Kidney epithelial cell (primary cell): ENCODE data around the gene ZCCHC7. TPM values are rescaled to one million over a fixed set of nuclear protein-coding genes. Genes with fewer than 3 reads are reported as not detected.

Experiments
- DNase-seq: peaks from one replicate; pipeline ENCODE4 v3.0.0-alpha.2; 2010; ENCODE audit warnings: low read depth
- H3K27me3 ChIP-seq: 2 replicates; pipeline ENCODE4 v1.6.0; 2011; ENCODE audit warnings: low read length; ENCODE audit not compliant: control insufficient read depth, insufficient read depth
- H3K36me3 ChIP-seq: 2 replicates; pipeline ENCODE4 v1.5.1; 2011; ENCODE audit warnings: low read length; ENCODE audit not compliant: control insufficient read depth, insufficient read depth
- H3K4me3 ChIP-seq: 2 replicates; pipeline ENCODE4 v1.5.1; 2011; ENCODE audit warnings: low read depth, mild to moderate bottlenecking, control low read depth, low read length
- CTCF ChIP-seq: IDR thresholded peaks from 2 replicates; pipeline ENCODE4 v1.5.1; 2011; ENCODE audit warnings: mild to moderate bottlenecking, moderate library complexity, low read length, control low read depth, inconsistent platforms; ENCODE audit not compliant: insufficient read depth, poor library complexity, severe bottlenecking
- total RNA-seq: library from RNA; depleted of rRNA; stranded (reverse); fragments of >200 nt; gene quantifications from 2 replicates; pipeline ENCODE4 v1.2.3, GENCODE V29; 2015

Gene ZCCHC7
- total RNA-seq, 1 donor from 2014 or later: 18.0 TPM

GRCh38 chr9:37406603-37407401 is 286.4 kb downstream of the ZCCHC7 start:
- DNase-seq: no peak
- Histone ChIP-seq H3K4me3 (no peak overlapping the region), H3K36me3 (no peaks in the 10 kb centered on the region), H3K27me3 (no peaks in the 10 kb centered on the region)
- TF ChIP-seq CTCF: no peak

DNA sequence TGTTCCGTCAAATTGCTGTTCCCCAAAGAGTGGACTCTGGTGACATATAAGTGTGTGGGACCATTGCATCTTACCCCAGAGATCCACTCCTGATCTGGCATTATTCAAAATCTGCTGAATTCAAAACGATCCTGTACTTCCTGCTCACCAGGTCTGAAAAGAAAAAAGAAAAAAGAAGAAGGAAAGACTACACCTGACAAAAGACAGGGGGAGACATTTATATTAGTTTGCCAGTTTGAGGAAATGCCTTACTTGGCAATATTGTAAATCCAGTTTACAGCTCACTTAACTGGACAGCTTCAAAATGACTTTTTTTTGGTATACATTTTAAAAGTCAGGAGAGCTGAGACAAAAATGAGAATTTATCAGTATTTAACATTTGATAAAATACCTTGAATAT is 287.1 kb downstream of the ZCCHC7 start:
- peak; percentile 31 for TF ChIP-seq CTCF
- Histone ChIP-seq H3K36me3 (no peaks in the 10 kb centered on the region), H3K27me3 (no peaks in the 10 kb centered on the region), H3K4me3 (no peak overlapping the region)
- no peak for DNase-seq

Other genes starting within 250 kb of the ZCCHC7 start
- not detected in 2 replicates for gene PAX5, start 86.3 kb upstream of the ZCCHC7 start, total RNA-seq